ENCODE measurements around the gene NDUFAF8.

DNA sequence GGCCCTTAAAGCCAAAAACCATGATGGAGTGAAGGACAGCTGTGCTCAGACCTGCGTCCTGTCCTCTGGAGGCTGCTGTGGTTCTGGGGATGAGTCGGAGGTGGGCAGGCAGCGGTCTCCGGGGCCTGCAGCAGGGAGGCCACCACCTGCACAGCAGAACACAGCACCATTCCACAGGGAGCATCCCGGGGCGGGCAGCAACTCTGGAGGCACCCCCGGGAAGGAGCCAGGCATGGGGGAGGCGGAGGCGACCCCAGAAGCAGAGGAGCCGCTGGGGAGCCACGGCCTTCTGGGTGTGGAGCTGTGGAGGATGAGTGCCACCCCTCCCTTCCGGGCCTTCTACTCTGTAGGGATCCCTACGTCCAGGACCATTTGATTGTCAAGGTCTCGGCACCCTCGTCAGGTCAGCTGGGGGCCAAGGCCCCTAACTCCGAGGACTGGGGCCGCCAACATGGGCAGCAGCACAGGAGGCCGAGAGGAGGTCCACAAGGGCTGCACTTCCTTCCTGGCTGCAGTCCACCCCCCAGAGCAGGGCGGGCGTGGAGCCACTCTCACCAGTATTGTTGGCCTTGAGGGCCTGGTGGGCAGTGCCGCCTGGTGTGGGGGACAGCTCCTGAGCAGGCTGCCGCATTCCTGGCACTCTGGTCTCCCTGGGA lies 40.2 kb upstream of the NDUFAF8 start:
- TF ChIP-seq, protein P1, sequence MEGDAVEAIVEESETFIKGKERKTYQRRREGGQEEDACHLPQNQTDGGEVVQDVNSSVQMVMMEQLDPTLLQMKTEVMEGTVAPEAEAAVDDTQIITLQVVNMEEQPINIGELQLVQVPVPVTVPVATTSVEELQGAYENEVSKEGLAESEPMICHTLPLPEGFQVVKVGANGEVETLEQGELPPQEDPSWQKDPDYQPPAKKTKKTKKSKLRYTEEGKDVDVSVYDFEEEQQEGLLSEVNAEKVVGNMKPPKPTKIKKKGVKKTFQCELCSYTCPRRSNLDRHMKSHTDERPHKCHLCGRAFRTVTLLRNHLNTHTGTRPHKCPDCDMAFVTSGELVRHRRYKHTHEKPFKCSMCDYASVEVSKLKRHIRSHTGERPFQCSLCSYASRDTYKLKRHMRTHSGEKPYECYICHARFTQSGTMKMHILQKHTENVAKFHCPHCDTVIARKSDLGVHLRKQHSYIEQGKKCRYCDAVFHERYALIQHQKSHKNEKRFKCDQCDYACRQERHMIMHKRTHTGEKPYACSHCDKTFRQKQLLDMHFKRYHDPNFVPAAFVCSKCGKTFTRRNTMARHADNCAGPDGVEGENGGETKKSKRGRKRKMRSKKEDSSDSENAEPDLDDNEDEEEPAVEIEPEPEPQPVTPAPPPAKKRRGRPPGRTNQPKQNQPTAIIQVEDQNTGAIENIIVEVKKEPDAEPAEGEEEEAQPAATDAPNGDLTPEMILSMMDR (conservative IDR thresholded peaks at IDR 0.05) = no peak
- TF ChIP-seq ZFX (IDR thresholded peaks at IDR 0.05) = no peak
